Measurements from ENCODE around the gene CCNB2. TPM values are rescaled to one million over a fixed set of nuclear protein-coding genes. Genes with fewer than 3 reads are reported as not detected.

The CCNB2 gene
- total RNA-seq, result 5.1 and 57.3 TPM in 2 replicates

GRCh38 chr15:59104912-59105732 is at the start of gene CCNB2:
Gene CCNB2, plus strand, starts transcription at chr15:59105146. Its CDS starts 123 bp downstream, at chr15:59105269.

Other genes starting within 250 kb of the CCNB2 start
- gene SLTM, start 171.5 kb upstream of the CCNB2 start, total RNA-seq, result 47.1 and 65.9 TPM in 2 replicates
- 10.5 and 16.1 TPM in 2 replicates for gene RNF111, start 117.5 kb upstream of the CCNB2 start, total RNA-seq
- not detected in 2 replicates for gene LDHAL6B, start 101.7 kb downstream of the CCNB2 start, total RNA-seq

Measured in regular cardiac myocyte (primary cell).